Suprapubic skin (tissue), 4 donors: ENCODE data around the gene ETS1.

Source experiments
- CTCF ChIP-seq, 2 donors: fragments of 200-600 bp in 1 of 2; fragments of 450-650 bp in 1 of 2; sonication (generic) in 1 of 2; IDR thresholded peaks; one replicate each; pipeline ENCODE4 v1.5.1; 2016 to 2019; ENCODE audit warnings: antibody characterized with exemption in 2 of 2, mild to moderate bottlenecking in 1 of 2, moderate library complexity in 1 of 2
- EP300 ChIP-seq: sonication (generic); formaldehyde crosslinking; IDR thresholded peaks from one replicate; pipeline ENCODE4 v1.6.1; 2017; ENCODE audit warnings: antibody characterized with exemption
- POLR2A ChIP-seq, 2 donors: fragments of 450-650 bp; IDR thresholded peaks; one replicate each; pipeline ENCODE4 v1.6.1; 2017; ENCODE audit warnings: antibody characterized with exemption in 2 of 2, mild to moderate bottlenecking in 2 of 2, moderate library complexity in 2 of 2
- POLR2AphosphoS5 ChIP-seq, 3 donors: sonication (generic); formaldehyde crosslinking; IDR thresholded peaks; one replicate each; pipeline ENCODE4 v1.6.1; 2017; ENCODE audit warnings: antibody characterized with exemption in 3 of 3

GRCh38 chr11:128615612-128616011 lies 28.3 kb upstream of the ETS1 start:
- TF ChIP-seq EP300 (no peak), CTCF (IDR thresholded peaks at IDR 0.05) (no peak), POLR2AphosphoS5 (IDR thresholded peaks at IDR 0.05) (no peak), POLR2A (IDR thresholded peaks at IDR 0.05) (no peak)
